Endothelial cell of umbilical vein (primary cell): Measurements from ENCODE around the gene HPCAL4.

ENCODE experiments used
- CTCF ChIP-seq, 2 donors: IDR thresholded peaks; 1 replicate in 1 of 2; 2 replicates in 1 of 2; pipeline ENCODE4 v1.5.1; 2011; ENCODE audit warnings: low read length in 2 of 2, mild to moderate bottlenecking in 2 of 2, moderate library complexity in 2 of 2, control low read depth in 1 of 2, inconsistent platforms in 1 of 2, low read depth in 1 of 2; ENCODE audit not compliant: insufficient read depth in 1 of 2; ENCODE audit errors: extremely low read depth in 1 of 2
- EZH2 ChIP-seq: IDR thresholded peaks from 2 replicates; pipeline ENCODE4 v1.6.1; 2012; ENCODE audit warnings: borderline replicate concordance, low read depth, mild to moderate bottlenecking, moderate library complexity, low read length, inconsistent platforms; ENCODE audit not compliant: severe bottlenecking
- GATA2 ChIP-seq: IDR thresholded peaks from 2 replicates; pipeline ENCODE4 v1.7.0; 2011; ENCODE audit warnings: low read depth, mild to moderate bottlenecking, moderate library complexity, mixed read lengths, low read length; ENCODE audit not compliant: insufficient read length, insufficient read depth
- JUN ChIP-seq: IDR thresholded peaks from 2 replicates; pipeline ENCODE4 v1.6.1; 2011; ENCODE audit warnings: borderline replicate concordance, low read depth; ENCODE audit not compliant: insufficient read length, insufficient read depth
- MYC ChIP-seq: IDR thresholded peaks from one replicate; pipeline ENCODE4 v1.6.1; 2011; ENCODE audit warnings: mild to moderate bottlenecking, low read depth, low read length
- POLR2A ChIP-seq: IDR thresholded peaks from 2 replicates; pipeline ENCODE4 v1.6.1; 2012; ENCODE audit warnings: low read depth, mild to moderate bottlenecking, control low read depth, low read length
- POLR2AphosphoS5 ChIP-seq: IDR thresholded peaks from 2 replicates; pipeline ENCODE4 v1.6.1; 2012; ENCODE audit warnings: low read depth, mild to moderate bottlenecking, control low read depth, low read length, moderate library complexity; ENCODE audit not compliant: insufficient read depth

- TF ChIP-seq CTCF (IDR thresholded peaks at IDR 0.05; ENCODE audit: extremely low read depth in 1 of 2, insufficient read depth in 1 of 2, low read depth in 1 of 2, low read length in 2 of 2) (no peak), EZH2 (no peak), POLR2A (no peak), POLR2AphosphoS5 (no peak), JUN (no peak), MYC (no peak), GATA2 (no peak)
Observed at GRCh38 chr1:39652554-39652953, 38.7 kb downstream of the HPCAL4 start.
